ENCODE measurements around the gene SMDT1.

DNA sequence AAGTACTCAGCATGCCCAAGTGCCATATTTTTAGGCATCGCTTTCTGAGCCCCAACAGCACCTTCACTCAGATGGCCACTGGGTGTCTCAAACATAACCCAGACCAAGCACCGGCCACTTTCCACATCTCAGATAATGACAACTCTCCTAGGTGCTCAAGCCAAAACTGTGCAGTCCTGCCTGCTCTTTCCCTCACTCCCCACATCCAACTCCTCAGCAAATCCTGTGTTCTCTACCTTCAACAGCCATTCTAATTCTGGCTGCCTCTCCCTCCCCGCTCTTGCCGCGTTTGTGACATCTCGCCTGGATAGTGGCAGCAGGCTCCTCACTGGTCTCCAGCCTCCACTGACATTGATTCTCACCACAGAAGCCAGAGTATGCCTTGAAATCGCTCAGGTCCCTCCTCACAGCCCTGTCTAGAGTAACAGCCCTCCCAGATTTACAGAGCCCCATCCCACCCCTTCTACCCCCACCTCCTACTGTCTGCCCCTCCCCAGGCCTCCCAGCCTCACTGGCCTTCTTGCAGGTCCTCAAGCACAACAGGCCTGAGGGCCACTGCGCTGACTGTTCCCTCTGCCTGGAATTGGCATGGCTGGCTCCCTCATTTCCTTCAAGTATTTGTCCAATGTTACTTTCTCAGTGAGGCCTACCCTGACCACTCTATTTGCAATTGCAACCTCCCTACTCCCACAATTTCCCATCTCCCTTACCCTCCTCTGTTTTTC lies 6.7 kb upstream of the SMDT1 start:
- TF ChIP-seq, protein P1, sequence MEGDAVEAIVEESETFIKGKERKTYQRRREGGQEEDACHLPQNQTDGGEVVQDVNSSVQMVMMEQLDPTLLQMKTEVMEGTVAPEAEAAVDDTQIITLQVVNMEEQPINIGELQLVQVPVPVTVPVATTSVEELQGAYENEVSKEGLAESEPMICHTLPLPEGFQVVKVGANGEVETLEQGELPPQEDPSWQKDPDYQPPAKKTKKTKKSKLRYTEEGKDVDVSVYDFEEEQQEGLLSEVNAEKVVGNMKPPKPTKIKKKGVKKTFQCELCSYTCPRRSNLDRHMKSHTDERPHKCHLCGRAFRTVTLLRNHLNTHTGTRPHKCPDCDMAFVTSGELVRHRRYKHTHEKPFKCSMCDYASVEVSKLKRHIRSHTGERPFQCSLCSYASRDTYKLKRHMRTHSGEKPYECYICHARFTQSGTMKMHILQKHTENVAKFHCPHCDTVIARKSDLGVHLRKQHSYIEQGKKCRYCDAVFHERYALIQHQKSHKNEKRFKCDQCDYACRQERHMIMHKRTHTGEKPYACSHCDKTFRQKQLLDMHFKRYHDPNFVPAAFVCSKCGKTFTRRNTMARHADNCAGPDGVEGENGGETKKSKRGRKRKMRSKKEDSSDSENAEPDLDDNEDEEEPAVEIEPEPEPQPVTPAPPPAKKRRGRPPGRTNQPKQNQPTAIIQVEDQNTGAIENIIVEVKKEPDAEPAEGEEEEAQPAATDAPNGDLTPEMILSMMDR (IDR thresholded peaks at IDR 0.05), result no peak
- TF ChIP-seq, protein P2, sequence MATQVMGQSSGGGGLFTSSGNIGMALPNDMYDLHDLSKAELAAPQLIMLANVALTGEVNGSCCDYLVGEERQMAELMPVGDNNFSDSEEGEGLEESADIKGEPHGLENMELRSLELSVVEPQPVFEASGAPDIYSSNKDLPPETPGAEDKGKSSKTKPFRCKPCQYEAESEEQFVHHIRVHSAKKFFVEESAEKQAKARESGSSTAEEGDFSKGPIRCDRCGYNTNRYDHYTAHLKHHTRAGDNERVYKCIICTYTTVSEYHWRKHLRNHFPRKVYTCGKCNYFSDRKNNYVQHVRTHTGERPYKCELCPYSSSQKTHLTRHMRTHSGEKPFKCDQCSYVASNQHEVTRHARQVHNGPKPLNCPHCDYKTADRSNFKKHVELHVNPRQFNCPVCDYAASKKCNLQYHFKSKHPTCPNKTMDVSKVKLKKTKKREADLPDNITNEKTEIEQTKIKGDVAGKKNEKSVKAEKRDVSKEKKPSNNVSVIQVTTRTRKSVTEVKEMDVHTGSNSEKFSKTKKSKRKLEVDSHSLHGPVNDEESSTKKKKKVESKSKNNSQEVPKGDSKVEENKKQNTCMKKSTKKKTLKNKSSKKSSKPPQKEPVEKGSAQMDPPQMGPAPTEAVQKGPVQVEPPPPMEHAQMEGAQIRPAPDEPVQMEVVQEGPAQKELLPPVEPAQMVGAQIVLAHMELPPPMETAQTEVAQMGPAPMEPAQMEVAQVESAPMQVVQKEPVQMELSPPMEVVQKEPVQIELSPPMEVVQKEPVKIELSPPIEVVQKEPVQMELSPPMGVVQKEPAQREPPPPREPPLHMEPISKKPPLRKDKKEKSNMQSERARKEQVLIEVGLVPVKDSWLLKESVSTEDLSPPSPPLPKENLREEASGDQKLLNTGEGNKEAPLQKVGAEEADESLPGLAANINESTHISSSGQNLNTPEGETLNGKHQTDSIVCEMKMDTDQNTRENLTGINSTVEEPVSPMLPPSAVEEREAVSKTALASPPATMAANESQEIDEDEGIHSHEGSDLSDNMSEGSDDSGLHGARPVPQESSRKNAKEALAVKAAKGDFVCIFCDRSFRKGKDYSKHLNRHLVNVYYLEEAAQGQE (IDR thresholded peaks at IDR 0.05; ENCODE audit: insufficient read depth in 1 of 2, low read depth in 2 of 2, low read length in 1 of 2), result no peak
